Anterior cingulate cortex (tissue), 58 donors: Measurements from ENCODE around the gene SLC2A10.
A peak's percentile ranks its signal among the peaks of the same experiment; 100 is the strongest.
"Not testable (repeated sequence)": the region's sequence is repeated elsewhere in the genome, so short reads cannot be mapped to it uniquely, and the experiment has no call there.

Source experiments
- DNase-seq, 58 donors: peaks; one replicate each; lab custom pipeline; 2025; lab: John Stamatoyannopoulos, UW

The SLC2A10 gene

DNA sequence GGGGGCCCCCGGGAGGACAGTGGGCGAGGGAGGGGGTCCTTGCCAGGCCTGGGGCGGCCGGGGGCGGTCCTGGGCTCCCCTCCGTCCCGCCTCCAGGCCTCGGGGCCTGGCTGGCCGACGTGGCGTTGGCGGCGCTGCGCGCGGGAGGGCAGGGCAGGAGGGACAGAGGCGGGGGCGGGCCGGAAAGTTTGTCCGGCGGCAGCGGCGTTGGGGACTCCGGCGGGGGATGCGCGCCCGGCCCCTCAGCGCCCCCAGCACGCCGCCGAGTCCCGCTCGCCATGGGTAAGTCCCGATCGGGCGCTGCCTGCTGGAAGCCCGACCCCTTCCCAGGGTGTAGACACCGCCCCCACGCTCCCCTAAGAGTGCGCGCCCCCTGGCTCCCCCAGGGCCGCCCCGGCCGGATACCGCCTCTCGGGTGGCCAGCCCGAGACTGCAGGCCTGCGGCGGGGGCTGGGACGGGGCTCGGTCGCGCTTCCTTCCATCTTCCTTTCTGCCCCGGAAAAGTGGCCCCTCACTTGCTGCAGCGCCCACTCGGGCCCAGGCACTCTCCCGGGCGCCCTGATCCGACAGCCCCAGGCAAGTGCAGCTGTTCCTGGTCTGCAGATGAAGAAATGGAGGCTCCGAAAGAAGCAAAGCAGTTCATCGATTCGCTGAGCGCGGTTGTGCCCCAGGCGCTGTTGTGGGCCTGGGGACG lies at the start of gene SLC2A10:
TSS of gene SLC2A10 (plus strand) at position 191 of the 694 bp plus-strand sequence. CDS start at position 279, 88 bp downstream.
- DNase-seq = peak in 20 of 58 donors; percentile 2 to 45 (median 18)

DNA sequence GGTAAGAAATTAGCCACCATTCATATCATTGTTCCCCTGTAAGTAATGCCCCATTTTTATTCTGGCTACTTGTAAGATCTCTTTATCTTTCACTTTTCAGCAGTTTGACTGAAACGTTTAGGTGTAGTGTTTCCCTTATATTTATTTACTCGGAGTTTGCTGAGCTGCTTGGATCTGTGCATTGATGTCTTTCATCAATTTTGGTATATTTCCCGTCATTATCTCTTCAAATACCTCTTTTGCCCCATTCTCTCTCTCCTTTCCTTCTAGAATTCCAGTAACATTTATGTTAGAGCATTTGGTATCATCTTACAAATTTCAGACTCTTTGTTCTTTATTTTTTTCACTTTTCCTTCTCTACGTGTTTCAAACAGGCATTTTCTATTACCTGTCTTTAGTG lies 49.0 kb upstream of the SLC2A10 start:
- DNase-seq = no peak

DNA sequence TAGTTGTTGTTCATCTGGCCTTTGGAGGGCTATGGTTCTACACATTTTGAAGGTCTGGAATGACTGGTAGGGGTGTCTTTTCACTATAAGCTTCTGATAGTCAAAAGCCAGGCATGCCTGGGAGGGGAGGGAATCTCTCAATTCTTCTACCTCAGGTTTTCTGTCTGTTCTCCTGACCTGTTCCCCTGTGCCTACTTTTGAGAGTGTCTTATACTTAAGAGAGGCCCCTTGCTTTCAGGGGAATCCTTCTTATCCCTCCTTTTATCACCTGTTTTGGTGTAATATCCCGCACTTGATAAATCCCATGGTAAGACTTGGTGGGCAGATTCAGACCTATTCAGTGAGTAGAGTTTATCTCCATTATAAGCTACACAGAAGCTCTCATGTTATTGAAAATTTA lies 47.8 kb upstream of the SLC2A10 start:
- DNase-seq = no peak

DNA sequence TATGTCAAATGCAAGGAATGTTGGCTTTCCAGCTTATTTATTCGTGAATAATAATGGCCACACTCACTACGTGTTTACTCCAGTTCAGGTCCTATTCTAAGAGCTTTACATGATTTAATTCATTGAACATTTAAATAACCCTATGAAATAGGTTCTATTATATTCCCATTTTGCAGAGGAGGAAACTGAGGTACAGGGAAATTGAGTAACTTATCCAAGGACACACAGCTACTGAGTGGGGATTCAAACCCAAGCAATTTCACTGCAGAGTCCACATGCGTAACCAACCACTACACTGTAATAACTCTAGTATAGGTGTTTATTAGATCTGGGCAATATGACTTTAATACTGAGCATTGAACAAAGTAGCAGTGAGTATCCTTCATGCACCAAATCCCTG lies 45.9 kb upstream of the SLC2A10 start:
- no peak for DNase-seq

DNA sequence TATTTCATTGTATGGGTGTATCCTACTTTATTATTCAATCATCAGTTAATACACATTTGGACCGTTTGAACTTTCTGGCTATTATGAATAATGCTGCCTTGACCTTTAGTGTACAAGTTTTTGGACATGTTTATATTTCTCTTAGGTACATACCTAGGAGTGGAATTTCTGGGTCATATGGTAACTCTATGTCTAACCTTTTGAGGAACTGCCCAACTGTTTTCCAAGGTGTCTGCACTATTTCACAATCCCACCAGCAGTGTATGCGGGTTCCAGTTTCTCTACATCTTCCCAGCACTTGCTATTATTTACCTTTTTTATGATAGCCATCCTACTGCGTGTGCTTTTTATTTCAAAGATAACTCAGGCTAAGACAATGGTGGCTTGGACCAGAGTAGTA lies 43.8 kb upstream of the SLC2A10 start:
- DNase-seq = no peak

DNA sequence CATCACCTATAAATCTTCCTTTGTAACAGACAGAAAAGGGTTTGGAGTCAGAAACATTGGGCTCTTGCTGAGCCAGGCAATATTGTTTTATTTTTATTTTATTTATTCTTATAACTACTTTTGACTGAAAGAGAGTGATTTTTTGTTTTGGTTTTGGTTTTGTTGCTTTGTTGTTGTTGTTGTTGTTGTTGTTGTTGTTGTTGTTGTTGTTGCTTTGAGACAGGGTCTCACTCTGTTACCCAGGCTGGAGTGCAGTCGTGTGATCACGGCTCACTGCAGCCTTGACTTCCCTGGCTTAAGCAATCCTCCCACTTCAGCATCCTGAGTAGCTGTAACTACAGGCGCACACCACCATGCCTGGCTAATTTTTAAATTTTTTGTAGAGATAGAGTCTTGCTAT lies 43.1 kb upstream of the SLC2A10 start:
- DNase-seq = no peak

DNA sequence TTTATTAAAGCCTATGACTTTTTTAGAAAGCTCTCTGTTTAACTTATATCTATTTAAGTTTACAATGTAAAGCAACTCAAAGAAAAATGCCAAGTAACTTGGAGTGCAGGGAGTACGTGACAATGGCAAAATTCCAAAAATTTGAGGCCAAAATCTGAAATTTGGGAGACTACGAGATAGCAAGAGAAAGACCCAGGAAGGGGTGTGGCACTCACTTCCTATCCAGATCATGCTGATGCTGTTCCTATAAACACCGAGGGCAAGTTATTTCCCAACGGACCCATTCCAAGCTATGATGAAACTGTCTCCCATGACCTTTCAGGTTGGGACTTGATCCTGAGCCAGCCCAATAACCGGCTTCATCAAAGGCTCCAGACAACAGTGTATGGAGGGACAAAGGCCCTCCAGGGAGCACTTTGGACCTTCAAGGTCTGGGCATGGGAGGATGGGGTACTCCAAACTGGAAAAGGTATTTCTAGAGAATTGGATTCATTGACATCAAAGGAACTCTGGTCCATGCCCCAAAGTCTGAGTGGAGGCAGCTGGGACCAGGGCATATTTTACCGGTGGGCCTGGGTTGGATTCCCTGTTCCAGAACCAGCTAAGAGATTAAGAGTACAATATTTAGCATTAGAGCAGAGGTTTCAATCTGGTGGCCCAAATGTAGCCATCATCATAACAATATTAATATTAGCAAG lies 42.5 kb upstream of the SLC2A10 start:
- DNase-seq = no peak

DNA sequence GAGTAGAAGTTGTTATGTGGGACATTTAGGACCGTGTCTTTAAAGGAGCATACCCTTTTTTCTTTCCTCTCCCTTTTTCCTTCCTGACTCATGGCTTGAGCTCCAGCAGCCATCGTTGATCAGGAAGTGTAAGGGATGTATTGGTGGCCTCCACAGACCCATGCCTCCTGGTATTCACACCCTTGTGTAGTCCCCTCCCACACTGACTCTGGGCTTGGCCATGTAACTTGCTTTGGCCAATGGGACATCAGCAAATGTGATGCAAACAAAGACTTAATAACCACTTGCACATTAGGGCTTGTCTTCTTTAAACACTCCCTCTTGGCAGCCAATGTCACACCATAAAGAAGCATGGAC lies 39.2 kb upstream of the SLC2A10 start:
- DNase-seq = no peak

DNA sequence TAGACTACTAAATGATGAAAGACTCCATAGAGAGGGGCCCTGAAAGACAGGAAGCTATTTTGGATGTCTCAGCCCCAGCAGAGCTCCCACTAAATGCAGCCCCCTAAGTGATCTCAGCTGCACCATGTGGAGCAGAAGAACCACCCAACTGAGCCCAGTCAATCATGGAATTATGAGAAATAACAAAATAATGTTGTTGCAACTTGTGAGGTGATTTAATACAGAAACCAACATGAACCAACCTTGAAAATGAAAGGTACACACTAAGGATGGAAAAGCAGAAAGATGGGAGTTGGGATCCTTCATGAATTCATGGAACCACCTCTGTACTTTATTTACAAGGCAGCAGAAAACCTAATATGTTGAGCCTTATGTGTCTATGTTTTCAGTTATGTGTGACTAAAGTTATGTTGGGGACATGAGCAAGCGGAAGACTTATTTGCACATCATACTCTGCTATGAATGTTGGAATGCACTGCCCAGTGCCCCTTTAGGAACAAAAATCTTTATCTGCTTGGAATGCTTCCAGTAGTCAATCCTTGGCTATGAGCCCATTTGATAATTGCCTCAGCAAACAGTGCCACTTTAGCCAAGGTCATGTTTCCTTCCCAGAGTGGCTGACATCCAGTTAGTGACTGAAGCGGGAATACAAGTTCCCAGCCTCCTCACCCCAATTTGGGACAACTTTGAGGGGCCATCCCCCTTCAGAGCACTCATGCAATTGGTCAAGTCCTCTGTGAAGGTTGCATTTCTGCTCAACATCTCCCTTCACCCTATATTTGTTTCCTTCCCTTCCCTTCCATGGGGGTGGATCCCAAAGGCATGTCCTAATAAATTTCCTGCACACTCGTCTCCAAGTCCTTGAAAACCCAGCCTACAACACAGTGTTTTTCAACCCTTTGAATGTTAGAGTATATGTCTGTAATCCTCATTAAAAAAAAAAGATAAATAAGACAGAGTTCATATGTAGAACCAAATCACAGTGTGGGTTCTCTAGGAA lies 38.6 kb upstream of the SLC2A10 start:
- no peak for DNase-seq

DNA sequence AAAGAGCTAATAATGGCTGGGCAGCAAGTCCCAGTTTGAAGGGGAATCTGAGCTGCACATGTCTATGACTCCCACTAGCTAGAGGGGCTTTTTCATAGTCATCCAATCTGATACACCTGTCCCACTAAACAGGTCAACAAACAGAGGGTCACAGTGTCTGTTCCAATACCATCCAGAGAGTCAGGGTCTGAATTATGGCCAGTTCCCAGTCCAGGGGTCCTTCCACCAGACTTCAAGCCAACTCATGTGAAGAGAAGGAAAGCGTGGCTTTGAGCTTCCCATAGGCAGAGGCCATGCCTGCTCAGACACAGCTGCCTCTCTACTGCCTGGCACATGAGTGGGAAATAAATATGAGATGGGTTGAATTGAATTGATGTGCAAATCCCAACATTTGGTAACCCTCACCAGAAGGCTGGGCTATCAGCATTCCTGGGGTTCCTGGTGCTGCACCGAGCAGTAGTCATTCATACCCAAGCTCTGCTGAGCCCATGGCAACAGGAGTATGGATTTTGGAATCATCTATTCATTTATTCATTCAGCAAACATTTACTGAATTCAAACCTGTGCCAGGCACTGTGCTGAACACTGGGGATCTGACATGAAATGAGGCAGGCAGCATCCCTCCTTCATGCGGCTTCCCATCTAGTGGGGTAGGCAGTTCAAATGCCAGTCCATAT lies 37.4 kb upstream of the SLC2A10 start:
- DNase-seq = no peak

DNA sequence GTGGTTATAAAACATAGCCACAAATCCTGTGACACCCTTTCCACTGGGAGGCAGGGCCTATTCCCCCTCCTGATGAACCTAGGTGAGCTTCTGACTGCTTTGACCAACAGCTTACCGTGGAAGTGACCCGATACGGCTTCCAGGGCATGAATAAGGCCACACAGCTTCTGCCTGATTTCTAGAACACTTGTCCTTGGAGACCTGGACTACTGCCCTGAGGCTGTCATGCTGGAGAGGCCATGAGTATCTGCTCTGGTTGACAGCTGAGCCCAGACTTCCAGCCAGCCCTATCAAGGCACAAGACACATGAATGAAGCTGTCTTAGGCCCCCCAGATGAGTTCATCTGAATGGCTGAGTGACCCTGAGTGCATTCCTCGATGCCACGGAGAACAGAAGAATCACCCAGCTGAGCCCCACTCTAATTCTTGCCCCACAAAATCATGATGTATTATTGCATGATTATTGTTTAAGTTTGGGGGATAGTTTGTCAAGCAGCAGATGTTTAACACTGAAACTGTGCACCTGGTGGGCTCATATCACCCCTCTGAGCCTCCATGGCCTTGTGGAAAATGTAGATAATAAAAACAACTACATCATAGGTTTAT lies 36.8 kb upstream of the SLC2A10 start:
- no peak for DNase-seq

DNA sequence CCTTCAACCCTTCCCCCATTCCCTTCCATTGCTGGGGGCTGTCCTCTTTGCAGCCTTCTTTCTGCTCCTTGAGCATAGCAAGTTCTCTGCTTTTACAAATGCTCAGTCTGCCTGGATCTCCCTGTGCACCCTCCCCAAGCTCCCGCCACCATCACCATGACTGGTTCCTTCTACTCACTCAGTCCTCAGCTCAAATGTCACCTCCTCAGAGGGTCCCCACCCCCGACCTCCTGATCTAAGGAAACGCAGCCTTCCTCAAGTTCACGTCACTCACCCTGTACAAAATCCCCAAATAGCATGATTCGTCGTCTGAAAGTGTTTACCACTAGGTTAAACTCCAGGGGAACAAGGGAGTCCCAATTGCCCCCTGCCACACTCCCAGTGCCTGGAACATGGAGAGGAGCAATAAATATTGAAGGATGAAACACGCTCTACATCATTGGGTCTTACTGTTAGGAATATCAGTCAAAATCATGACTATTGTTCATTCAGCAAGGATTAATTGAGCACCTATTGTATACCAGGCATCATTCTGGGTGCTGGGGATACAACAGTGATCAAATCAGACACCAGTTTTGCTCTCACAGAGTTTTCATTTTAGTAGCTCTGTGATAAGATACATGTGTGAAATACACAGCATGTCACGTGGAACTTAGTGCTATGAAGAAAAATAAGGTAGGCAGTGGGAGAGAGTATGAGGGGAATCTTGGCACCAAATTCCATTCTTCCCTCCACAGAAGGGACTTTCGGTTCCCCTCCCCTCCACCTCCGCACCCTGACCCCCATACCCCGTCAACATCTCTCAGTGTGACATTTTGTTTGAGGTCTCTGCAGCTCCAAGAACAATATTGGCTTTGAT lies 35.8 kb upstream of the SLC2A10 start:
- DNase-seq = no peak

DNA sequence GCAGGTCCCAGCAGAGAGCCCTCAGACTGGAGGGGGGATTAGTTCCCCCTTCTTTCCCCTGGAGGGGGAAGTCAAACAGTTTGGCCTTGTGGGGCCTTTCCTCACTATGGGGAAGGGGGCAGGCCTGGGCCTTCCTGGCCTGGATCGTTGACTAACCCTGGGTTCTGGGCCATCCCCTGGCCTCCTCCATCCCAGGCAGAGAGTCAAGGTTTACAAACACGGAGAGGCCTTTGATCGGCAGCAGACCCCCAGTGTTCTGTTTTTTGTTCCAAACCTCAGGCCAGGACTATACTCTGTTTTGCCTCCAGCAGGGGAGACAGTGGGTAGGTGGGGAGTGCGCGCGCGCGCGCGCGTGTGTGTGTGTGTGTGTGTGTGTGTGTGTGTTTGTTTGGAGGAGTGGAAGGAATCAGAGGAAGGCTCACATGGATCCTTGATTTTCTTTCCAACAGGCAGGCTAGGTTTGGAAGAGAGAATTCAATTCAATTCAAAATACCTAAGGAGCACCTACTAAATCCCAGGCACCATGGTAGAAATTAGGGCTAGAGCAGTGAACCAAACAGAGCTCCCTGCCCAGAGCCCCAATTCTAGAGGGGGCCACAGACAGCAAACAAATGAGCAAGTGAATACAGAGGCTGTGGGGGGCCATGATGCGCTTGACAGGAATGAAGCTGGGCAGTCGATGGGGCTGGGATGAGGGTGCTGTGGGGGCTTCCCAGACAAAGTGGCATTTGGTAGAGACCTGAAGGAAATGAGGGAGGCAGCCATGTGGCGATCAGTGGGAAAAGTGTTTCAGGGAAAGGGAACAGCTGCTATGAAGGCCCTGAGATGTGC lies 35.0 kb upstream of the SLC2A10 start:
- no peak for DNase-seq

DNA sequence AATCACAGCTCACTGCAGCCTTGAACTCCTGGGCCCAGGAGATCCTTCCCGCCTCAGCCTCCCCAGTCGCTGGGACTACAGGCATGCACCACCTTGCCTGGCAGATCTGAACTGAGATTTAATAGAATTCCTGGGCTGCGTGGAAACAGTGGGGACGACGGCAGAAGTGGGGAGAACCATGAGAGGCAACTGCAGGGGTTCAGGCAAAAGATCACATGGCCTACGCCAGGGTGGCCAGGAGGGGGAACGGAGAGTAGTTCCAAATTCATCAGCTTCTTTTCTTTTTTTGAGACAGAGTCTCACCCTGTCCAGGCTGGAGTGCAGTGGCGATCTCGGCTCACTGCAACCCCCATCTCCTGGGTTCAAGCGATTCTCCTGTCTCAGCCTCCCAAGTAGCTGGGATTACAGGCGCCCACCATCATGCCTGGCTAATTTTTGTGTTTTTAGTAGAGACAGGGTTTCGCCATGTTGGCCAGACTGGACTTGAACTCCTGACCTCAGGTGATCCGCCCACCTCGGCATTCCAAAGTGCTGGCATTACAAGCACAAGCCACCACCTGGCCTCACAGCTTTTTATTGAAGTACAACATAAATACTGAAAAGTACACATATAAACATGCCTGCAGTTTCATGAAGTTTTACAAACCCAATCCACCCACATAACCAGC lies 32.7 kb upstream of the SLC2A10 start:
- not testable (repeated sequence) for DNase-seq

DNA sequence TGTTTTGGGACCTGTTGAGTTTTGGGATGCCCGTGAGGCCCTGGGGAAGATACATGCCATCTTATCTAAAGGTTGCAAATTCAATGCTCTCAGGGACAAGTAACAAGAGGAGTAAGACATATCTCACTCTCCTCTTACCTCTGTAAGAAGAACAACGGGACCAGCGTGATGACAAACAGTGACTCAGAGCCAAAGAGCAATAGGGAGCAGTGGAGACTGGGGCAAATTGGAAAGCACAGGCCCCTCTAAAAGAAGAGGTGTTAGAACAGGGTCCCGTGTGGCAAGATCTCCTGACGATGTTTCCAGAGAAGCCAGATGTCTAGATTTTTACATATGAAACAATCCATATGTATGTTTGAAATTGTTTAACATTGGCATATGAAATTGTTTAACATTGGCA lies 31.8 kb upstream of the SLC2A10 start:
- no peak for DNase-seq

DNA sequence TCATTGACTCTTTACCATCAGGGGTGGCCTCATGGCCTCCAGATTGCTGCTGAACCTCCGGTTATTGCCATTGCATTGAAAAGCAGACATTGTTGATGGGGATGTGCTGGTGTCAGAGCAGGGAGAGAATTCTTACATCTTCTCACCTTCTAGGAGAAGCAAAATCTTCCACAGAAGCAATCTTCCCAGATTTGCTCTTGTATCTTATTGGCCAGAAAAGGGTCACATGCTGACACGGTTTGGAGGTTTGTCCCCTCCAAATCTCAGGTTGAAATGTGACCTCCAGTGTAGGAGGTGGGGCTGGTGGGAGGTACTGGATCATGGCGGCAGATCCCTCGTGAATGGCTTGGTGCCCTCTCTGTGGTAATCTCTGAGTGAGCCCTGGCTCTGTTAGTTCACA lies 30.9 kb upstream of the SLC2A10 start:
- no peak for DNase-seq

DNA sequence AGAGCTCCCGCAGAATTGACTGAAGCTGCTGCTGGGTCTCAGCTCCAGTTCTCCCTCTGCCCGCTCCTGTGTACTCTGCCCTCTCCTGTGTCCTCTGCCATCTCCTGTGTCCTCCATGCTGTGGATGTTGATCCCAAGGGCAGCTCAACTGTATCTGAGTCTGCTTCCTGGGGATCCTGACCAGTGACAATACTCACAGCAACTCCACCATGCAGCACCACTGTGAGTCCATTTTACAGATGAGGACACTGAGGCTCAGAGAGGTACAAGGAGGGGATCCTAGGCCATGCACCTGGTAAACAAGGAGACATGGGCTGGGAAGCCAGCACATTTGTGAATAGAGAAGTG lies 28.8 kb upstream of the SLC2A10 start:
- DNase-seq = no peak
